ENCODE data around the gene ITIH5. TPM values are rescaled to one million over a fixed set of nuclear protein-coding genes. Genes with fewer than 3 reads are reported as not detected.

The ITIH5 gene
- total RNA-seq, 2 donors from 2014 or later: 15.9 to 74.5 TPM

- peaks cover 3% of the 10 kb centered on the region for H3K36me3 ChIP-seq
- H3K4me3 ChIP-seq: no peak overlapping the region
- no peak overlapping the region for H3K27ac ChIP-seq
Measured at GRCh38 chr10:7577176-7577575, 89.6 kb downstream of the ITIH5 start.

DNA sequence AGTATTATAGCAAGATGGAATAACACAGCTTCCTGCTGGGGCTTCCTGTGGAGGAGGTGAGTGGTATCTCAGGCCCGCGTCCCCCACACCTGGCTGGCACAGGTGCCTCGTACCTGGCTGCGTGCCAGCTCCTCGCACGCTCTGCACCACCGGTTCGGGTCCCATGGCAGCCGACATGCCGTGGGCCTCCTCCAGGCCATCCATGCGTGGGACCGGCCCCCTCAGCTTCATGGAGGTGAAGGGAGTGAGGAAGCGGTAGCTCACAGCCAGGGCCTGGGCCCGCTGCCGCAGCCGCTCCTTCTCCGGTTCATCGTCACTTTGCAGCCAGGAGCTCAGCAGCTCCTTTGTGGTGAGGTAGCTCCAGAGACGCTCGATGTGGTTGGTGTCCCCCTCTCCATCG lies 90.4 kb downstream of the ITIH5 start:
- Histone ChIP-seq H3K9me3 (no peaks in the 10 kb centered on the region), H3K4me1 (ENCODE audit: control insufficient read depth in 1 of 2, low read depth in 2 of 2) (no peaks in the 10 kb centered on the region), H3K36me3 (peaks cover 3% of the 10 kb centered on the region), H3K27me3 (replicated peaks; ENCODE audit: insufficient read depth) (no peaks in the 10 kb centered on the region), H3K27ac (no peak overlapping the region), H3K4me3 (no peak overlapping the region)
- ATAC-seq (ENCODE audit: insufficient number of reproducible peaks, low FRiP score, low read depth) (no peak), DNase-seq (ENCODE audit: low spot score) (no peak)
- no peak for TF ChIP-seq CTCF (IDR thresholded peaks at IDR 0.05)

More at GRCh38 chr10:7577176-7577575, 89.6 kb downstream of the ITIH5 start:
- DNase-seq (ENCODE audit: low spot score): no peak
- no peaks in the 10 kb centered on the region for H3K4me1 ChIP-seq (ENCODE audit: control insufficient read depth in 1 of 2, low read depth in 2 of 2)
- TF ChIP-seq CTCF (IDR thresholded peaks at IDR 0.05): no peak
- ATAC-seq (ENCODE audit: insufficient number of reproducible peaks, low FRiP score, low read depth): no peak
- H3K9me3 ChIP-seq: no peaks in the 10 kb centered on the region
- H3K27me3 ChIP-seq (replicated peaks; ENCODE audit: insufficient read depth): no peaks in the 10 kb centered on the region

DNA sequence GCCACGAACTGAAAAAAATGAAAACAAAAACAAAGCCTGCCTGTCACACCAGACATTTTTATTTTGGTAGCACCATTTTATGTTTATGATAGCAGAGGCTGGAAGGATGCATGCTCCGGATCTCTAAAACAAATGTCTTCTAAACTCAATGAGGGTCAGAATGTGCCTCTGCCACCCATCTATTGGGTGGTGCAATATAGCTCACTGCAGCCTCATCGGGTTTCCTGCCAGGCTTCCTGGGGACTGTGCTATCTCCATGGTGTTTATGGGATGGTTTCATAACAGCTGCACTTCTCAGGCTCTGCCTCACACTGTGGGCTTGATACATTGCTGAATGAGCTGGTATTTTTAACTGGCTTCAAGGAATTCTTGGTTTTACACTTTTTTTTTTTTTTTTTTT lies 94.4 kb downstream of the ITIH5 start:
- H3K36me3 ChIP-seq: no peaks in the 10 kb centered on the region
- ATAC-seq (ENCODE audit: insufficient number of reproducible peaks, low FRiP score, low read depth) (no peak), DNase-seq (ENCODE audit: low spot score) (no peak)
- no peaks in the 10 kb centered on the region for H3K27me3 ChIP-seq (replicated peaks; ENCODE audit: insufficient read depth)
- no peaks in the 10 kb centered on the region for H3K4me1 ChIP-seq (ENCODE audit: control insufficient read depth in 1 of 2, low read depth in 2 of 2)
- no peaks in the 10 kb centered on the region for H3K9me3 ChIP-seq
- no peak overlapping the region for H3K4me3 ChIP-seq
- H3K27ac ChIP-seq: no peak overlapping the region
- no peak for TF ChIP-seq CTCF (IDR thresholded peaks at IDR 0.05)

GRCh38 chr10:7571981-7572380 lies 94.8 kb downstream of the ITIH5 start:
- Histone ChIP-seq H3K9me3 (no peaks in the 10 kb centered on the region), H3K27ac (no peak overlapping the region), H3K36me3 (no peaks in the 10 kb centered on the region), H3K4me3 (no peak overlapping the region), H3K27me3 (replicated peaks; ENCODE audit: insufficient read depth) (no peaks in the 10 kb centered on the region), H3K4me1 (ENCODE audit: control insufficient read depth in 1 of 2, low read depth in 2 of 2) (no peaks in the 10 kb centered on the region)
- ATAC-seq (ENCODE audit: insufficient number of reproducible peaks, low FRiP score, low read depth) (no peak), DNase-seq (ENCODE audit: low spot score) (no peak)
- TF ChIP-seq CTCF (IDR thresholded peaks at IDR 0.05): no peak

GRCh38 chr10:7567911-7568620 lies 98.7 kb downstream of the ITIH5 start:
- no peak overlapping the region for H3K4me3 ChIP-seq
- no peak overlapping the region for H3K27ac ChIP-seq
- no peaks in the 10 kb centered on the region for H3K4me1 ChIP-seq (ENCODE audit: control insufficient read depth in 1 of 2, low read depth in 2 of 2)
- TF ChIP-seq CTCF (IDR thresholded peaks at IDR 0.05): no peak
- no peak for ATAC-seq (ENCODE audit: insufficient number of reproducible peaks, low FRiP score, low read depth)
- DNase-seq (ENCODE audit: low spot score): no peak
- no peaks in the 10 kb centered on the region for H3K9me3 ChIP-seq
- H3K27me3 ChIP-seq (replicated peaks; ENCODE audit: insufficient read depth): no peaks in the 10 kb centered on the region
- no peaks in the 10 kb centered on the region for H3K36me3 ChIP-seq

All from thoracic aorta (tissue), 2 donors.